Activated naive CD4-positive, alpha-beta T cell (primary cell): Measurements from ENCODE around the gene SERINC2.
"Not testable (repeated sequence)": the region's sequence is repeated elsewhere in the genome, so short reads cannot be mapped to it uniquely, and the experiment has no call there.

Source experiments
- DNase-seq, 4 experiments: peaks; one replicate each; lab custom pipeline; 2025; lab: John Stamatoyannopoulos, UW

Gene SERINC2

GRCh38 chr1:31471452-31472313 is 58.7 kb downstream of the SERINC2 start:
- DNase-seq: not testable (repeated sequence)

DNA sequence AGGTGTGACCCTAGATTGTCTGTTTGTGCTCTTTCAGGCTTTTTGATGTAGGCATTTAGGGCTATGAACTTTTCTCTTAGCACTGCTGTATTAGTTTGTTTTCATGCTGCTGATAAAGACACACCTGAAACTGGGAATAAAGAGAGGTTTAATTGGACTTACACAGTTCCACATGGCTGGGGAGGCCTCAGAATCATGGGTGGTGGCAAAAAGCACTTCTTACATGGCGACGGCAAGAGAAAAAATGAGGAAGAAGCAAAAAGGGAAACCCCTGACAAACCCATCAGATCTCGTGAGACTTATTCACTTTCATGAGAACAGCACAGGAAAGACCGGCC is 59.3 kb downstream of the SERINC2 start:
- DNase-seq: not testable (repeated sequence)

- DNase-seq: not testable (repeated sequence)
These were observed 59.7 kb downstream of the SERINC2 start for GRCh38 chr1:31472673-31473072.

DNA sequence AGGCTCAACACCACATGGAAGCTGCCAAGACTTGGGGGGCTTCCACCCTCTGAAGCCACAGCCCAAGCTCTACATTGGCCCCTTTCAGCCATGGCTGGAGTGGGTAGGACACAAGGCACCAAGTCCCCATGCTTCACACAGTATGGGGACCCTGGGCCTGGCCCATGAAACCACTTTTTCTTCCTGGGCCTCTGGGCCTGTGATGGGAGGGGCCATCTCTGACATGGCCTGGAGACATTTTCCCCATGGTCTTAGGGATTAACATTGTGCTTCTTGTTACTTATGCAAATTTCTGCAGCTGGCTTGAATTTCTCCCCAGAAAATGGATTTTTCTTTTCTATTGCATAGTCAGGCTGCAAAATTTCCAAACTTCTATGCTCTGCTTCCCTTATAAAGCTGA is 60.5 kb downstream of the SERINC2 start:
- not testable (repeated sequence) for DNase-seq

DNA sequence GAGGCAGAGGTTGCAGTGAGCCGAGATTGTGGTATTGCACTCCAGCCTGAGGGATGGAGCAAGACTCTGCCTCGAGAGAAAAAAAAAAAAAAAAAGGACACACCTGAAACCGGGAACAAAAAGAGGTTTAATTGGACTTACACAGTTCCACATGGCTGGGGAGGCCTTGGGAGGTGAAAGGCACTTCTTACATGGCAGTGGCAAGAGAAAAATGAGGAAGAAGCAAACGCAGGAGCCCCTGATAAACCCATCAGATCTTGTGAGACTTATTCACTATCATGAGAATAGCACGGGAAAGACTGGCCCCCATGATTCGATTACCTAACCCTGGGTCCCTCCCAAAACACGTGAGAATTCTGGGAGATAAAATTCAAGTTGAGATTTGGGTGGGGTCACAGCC is 61.6 kb downstream of the SERINC2 start:
- DNase-seq: not testable (repeated sequence)

- DNase-seq: no peak
These were observed 64.2 kb downstream of the SERINC2 start for GRCh38 chr1:31476891-31477846.

DNA sequence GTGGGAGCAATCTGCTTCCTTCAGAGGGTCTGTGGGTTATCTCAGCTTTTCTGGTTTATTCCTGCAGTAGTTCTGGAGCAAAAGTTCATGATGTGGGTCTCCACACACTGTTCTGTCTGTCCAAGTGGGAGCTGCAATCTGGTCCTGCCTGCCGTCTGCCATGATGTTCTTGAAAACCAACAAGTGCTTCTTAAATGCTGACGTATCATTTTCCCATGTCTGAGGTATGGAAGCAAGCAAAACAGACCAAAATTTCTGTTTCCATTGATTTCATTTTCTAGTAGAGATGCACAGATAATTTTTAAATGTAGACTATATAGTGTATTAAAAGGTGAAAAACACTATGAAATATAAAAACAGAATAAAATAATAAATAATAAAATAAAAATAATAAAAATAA is 65.2 kb downstream of the SERINC2 start:
- DNase-seq: no peak

- no peak for DNase-seq
These were observed 66.8 kb downstream of the SERINC2 start for GRCh38 chr1:31479811-31480210.

- DNase-seq: not testable (repeated sequence)
These were observed 67.4 kb downstream of the SERINC2 start for GRCh38 chr1:31480426-31480825.

- DNase-seq: no peak
These were observed 69.5 kb downstream of the SERINC2 start for GRCh38 chr1:31482482-31483011.

GRCh38 chr1:31483012-31483946 is 70.3 kb downstream of the SERINC2 start:
- no peak for DNase-seq
